H1 (cell line): ENCODE data around the gene KCNMB2. TPM values are rescaled to one million over a fixed set of nuclear protein-coding genes. Genes with fewer than 3 reads are reported as not detected.

ENCODE experiments used
- CTCF ChIA-PET: fragments of 300-600 bp; sonication (Branson Sonifier 250); formaldehyde crosslinking; loops from one replicate; lab custom pipeline; 2021; ENCODE audit not compliant: partially characterized antibody; lab: Charles Lee
- POLR2A ChIA-PET: fragments of 300-600 bp; sonication (Branson Sonifier 250); formaldehyde crosslinking; loops from one replicate; lab custom pipeline; 2021; ENCODE audit warnings: inconsistent platforms; ENCODE audit not compliant: partially characterized antibody; lab: Charles Lee
- DNase-seq, 2 experiments: peaks; one replicate each; pipeline versions ENCODE4 v3.0.0 to v3.0.0-alpha.2; 2010 to 2022; ENCODE audit warnings: low spot score in 2 of 2, low read depth in 1 of 2, mixed read lengths in 1 of 2
- FAIRE-seq: peaks from 2 replicates; lab custom pipeline; 2011; peaks lifted over from hg19 to GRCh38; lab: Jason Lieb, UNC
- H2AFZ ChIP-seq: 2 replicates; pipeline ENCODE4 v1.8.1; 2012; ENCODE audit warnings: low read length, inconsistent platforms
- H2AK5ac ChIP-seq: 2 replicates; pipeline ENCODE4 v1.6.1; 2013; ENCODE audit warnings: low read depth, low read length
- H2BK120ac ChIP-seq: replicated peaks from 2 replicates; pipeline ENCODE3; 2013; ENCODE audit warnings: low read depth, low read length, inconsistent platforms
- H2BK12ac ChIP-seq: 2 replicates; pipeline ENCODE4 v1.6.1; 2013; ENCODE audit warnings: low read depth, low read length
- H2BK15ac ChIP-seq: 2 replicates; pipeline ENCODE4 v1.6.1; 2013; ENCODE audit warnings: low read length
- H2BK20ac ChIP-seq: 2 replicates; pipeline ENCODE4 v1.6.1; 2013; ENCODE audit warnings: low read length
- H2BK5ac ChIP-seq: 2 replicates; pipeline ENCODE4 v1.6.1; 2013; ENCODE audit warnings: low read depth, low read length
- H3K14ac ChIP-seq: 2 replicates; pipeline ENCODE4 v1.6.1; 2013; ENCODE audit warnings: inconsistent platforms; ENCODE audit not compliant: insufficient read length
- H3K18ac ChIP-seq: 2 replicates; pipeline ENCODE4 v1.6.1; 2013; ENCODE audit warnings: low read length; ENCODE audit errors: extremely low read depth
- H3K23ac ChIP-seq: 2 replicates; pipeline ENCODE4 v1.6.1; 2013; ENCODE audit warnings: inconsistent platforms; ENCODE audit not compliant: insufficient read length
- H3K23me2 ChIP-seq: 2 replicates; pipeline ENCODE4 v1.6.1; 2013; ENCODE audit warnings: low read depth, low read length
- H3K27ac ChIP-seq: 2 replicates; pipeline ENCODE4 v1.6.1; 2011; ENCODE audit warnings: low read depth, low read length, inconsistent platforms
- H3K27me3 ChIP-seq, 4 experiments: replicated peaks in 1 of 4; 1 replicate in 1 of 4; 2 replicates in 3 of 4; pipeline versions ENCODE4 v1.6.1 to v1.8.1; 2011 to 2013; ENCODE audit warnings: low read length in 3 of 4, mild to moderate bottlenecking in 3 of 4, inconsistent platforms in 2 of 4, mixed read lengths in 2 of 4, moderate library complexity in 1 of 4; ENCODE audit not compliant: control insufficient read depth in 3 of 4, insufficient read depth in 3 of 4; ENCODE audit errors: extremely low read depth in 1 of 4
- H3K36me3 ChIP-seq, 4 experiments: 2 replicates each; pipeline versions ENCODE4 v1.6.1 to v1.8.1; 2011 to 2013; ENCODE audit warnings: mild to moderate bottlenecking in 4 of 4, low read length in 3 of 4, moderate library complexity in 2 of 4, control low read depth in 1 of 4, inconsistent platforms in 1 of 4; ENCODE audit not compliant: insufficient read depth in 4 of 4, control insufficient read depth in 2 of 4
- H3K4ac ChIP-seq: replicated peaks from 2 replicates; pipeline ENCODE3; 2013; ENCODE audit warnings: low read length, low read depth, mixed read lengths, inconsistent platforms; ENCODE audit not compliant: insufficient read length
- H3K4me1 ChIP-seq, 4 experiments: replicated peaks in 1 of 4; 1 replicate in 1 of 4; 2 replicates in 3 of 4; pipeline versions ENCODE4 v1.6.1 to v1.8.1; 2011 to 2013; ENCODE audit warnings: low read length in 3 of 4, inconsistent platforms in 2 of 4, mixed read lengths in 1 of 4; ENCODE audit not compliant: insufficient read depth in 4 of 4, control insufficient read depth in 3 of 4
- H3K4me2 ChIP-seq, 2 experiments: 2 replicates each; pipeline versions ENCODE4 v1.6.1 to v1.8.1; 2011 to 2013; ENCODE audit warnings: low read depth in 2 of 2, low read length in 2 of 2, control low read depth in 1 of 2, inconsistent platforms in 1 of 2, mild to moderate bottlenecking in 1 of 2; ENCODE audit not compliant: insufficient read depth in 1 of 2
- H3K4me3 ChIP-seq, 4 experiments: fragments of 200-600, 300-600 bp in 1 of 4; sonication (generic), shearing (Covaris generic), sonication (Bioruptor Twin) in 1 of 4; 2 replicates each; pipeline versions ENCODE4 v1.5.1 to v1.8.1; 2011 to 2016; ENCODE audit warnings: low read length in 4 of 4, low read depth in 3 of 4, control low read depth in 2 of 4, inconsistent platforms in 2 of 4, mild to moderate bottlenecking in 2 of 4, mixed read lengths in 1 of 4, moderate library complexity in 1 of 4; ENCODE audit not compliant: insufficient read depth in 2 of 4; ENCODE audit errors: extremely low read depth in 1 of 4
- H3K56ac ChIP-seq: replicated peaks from 2 replicates; pipeline ENCODE3; 2013; ENCODE audit warnings: low read depth, mild to moderate bottlenecking, mixed read lengths, low read length, inconsistent platforms; ENCODE audit not compliant: insufficient read length
- H3K79me1 ChIP-seq: 2 replicates; pipeline ENCODE4 v1.6.1; 2013; ENCODE audit warnings: low read depth, low read length, control low read depth
- H3K79me2 ChIP-seq, 2 experiments: 2 replicates each; pipeline versions ENCODE4 v1.6.1 to v1.8.1; 2012 to 2013; ENCODE audit warnings: low read length in 2 of 2, mild to moderate bottlenecking in 2 of 2, inconsistent platforms in 1 of 2; ENCODE audit not compliant: insufficient read depth in 2 of 2, control insufficient read depth in 1 of 2
- H3K9ac ChIP-seq, 4 experiments: replicated peaks in 1 of 4; 1 replicate in 1 of 4; 2 replicates in 3 of 4; pipeline versions ENCODE4 v1.6.1 to v1.8.1; 2011 to 2013; ENCODE audit warnings: low read depth in 3 of 4, low read length in 3 of 4, control low read depth in 2 of 4, mild to moderate bottlenecking in 2 of 4, moderate library complexity in 2 of 4, inconsistent platforms in 1 of 4; ENCODE audit errors: extremely low read depth in 1 of 4
- H3K9me3 ChIP-seq, 2 experiments: 2 replicates each; pipeline versions ENCODE4 v1.6.1 to v1.8.1; 2012 to 2013; ENCODE audit warnings: mild to moderate bottlenecking in 2 of 2, moderate library complexity in 2 of 2, control low read depth in 1 of 2, inconsistent platforms in 1 of 2, low read depth in 1 of 2, low read length in 1 of 2, mixed read lengths in 1 of 2; ENCODE audit not compliant: insufficient read depth in 2 of 2
- H4K20me1 ChIP-seq, 2 experiments: replicated peaks in 1 of 2; 2 replicates each; pipeline versions ENCODE3 to v1.8.1; 2011 to 2013; ENCODE audit warnings: inconsistent platforms in 2 of 2, low read length in 2 of 2, mild to moderate bottlenecking in 1 of 2; ENCODE audit not compliant: insufficient read depth in 2 of 2, control insufficient read depth in 1 of 2
- H4K5ac ChIP-seq: 2 replicates; pipeline ENCODE4 v1.6.1; 2013; ENCODE audit warnings: low read length, low read depth, mixed read lengths, inconsistent platforms; ENCODE audit not compliant: insufficient read length
- H4K8ac ChIP-seq: 2 replicates; pipeline ENCODE4 v1.8.0; 2013; ENCODE audit warnings: mild to moderate bottlenecking, moderate library complexity, low read length, inconsistent platforms; ENCODE audit not compliant: insufficient read depth; ENCODE audit errors: extremely low read depth
- H4K91ac ChIP-seq: replicated peaks from 2 replicates; pipeline ENCODE3; 2013; ENCODE audit warnings: low read length, mixed read lengths, inconsistent platforms; ENCODE audit not compliant: insufficient read length
- BCL11A ChIP-seq, 2 experiments: IDR thresholded peaks; one replicate each; pipeline ENCODE4 v1.6.1; 2011; ENCODE audit warnings: low read depth in 2 of 2, low read length in 2 of 2, mild to moderate bottlenecking in 2 of 2
- CBX8 ChIP-seq: fragments of 300-800, 300-1000 bp; sonication (generic); IDR thresholded peaks from 2 replicates; pipeline ENCODE4 v1.7.1; 2016; ENCODE audit warnings: low read depth, low read length, borderline replicate concordance
- CEBPB ChIP-seq: IDR thresholded peaks from 2 replicates; pipeline ENCODE4 v1.6.1; 2012; ENCODE audit warnings: low read depth, low read length
- CTCF ChIP-seq, 3 experiments: IDR thresholded peaks; 1 replicate in 2 of 3; 2 replicates in 1 of 3; pipeline versions ENCODE4 v1.5.1 to v1.6.1; 2011; ENCODE audit warnings: low read length in 3 of 3, mild to moderate bottlenecking in 3 of 3, inconsistent platforms in 2 of 3, low read depth in 1 of 3, moderate library complexity in 1 of 3; ENCODE audit not compliant: insufficient read depth in 1 of 3; ENCODE audit errors: control extremely low read depth in 1 of 3
- E2F6 ChIP-seq: IDR thresholded peaks from 2 replicates; pipeline ENCODE4 v1.6.1; 2012; ENCODE audit warnings: inconsistent platforms
- FOSL1 ChIP-seq: IDR thresholded peaks from 2 replicates; pipeline ENCODE4 v1.6.1; 2011; ENCODE audit warnings: mild to moderate bottlenecking, low read depth, low read length, moderate library complexity; ENCODE audit not compliant: insufficient read depth
- NANOG ChIP-seq: IDR thresholded peaks from 2 replicates; pipeline ENCODE4 v1.6.1; 2011; ENCODE audit warnings: low read length, low read depth, mild to moderate bottlenecking, inconsistent platforms; ENCODE audit not compliant: insufficient read depth, poor library complexity, severe bottlenecking
- SIX5 ChIP-seq: IDR thresholded peaks from 2 replicates; pipeline ENCODE4 v1.6.1; 2011; ENCODE audit warnings: mild to moderate bottlenecking, low read depth, low read length
- USF2 ChIP-seq: IDR thresholded peaks from 2 replicates; pipeline ENCODE4 v1.6.1; 2011; ENCODE audit warnings: low read length, improper control_type of control experiment
- WGBS, 2 experiments: shearing (Covaris generic) in 1 of 2; methylation state at CpG; one replicate each; pipeline versions ENCODE4 v1.1.6 to v1.1.7; 2013 to 2015; ENCODE audit warnings: low lambda C conversion rate in 2 of 2, mixed read lengths in 2 of 2, inconsistent platforms in 1 of 2, low coverage in 1 of 2, missing lambda C conversion rate in 1 of 2; ENCODE audit not compliant: insufficient replicate concordance in 2 of 2, insufficient coverage in 1 of 2, insufficient read length in 1 of 2; ENCODE audit errors: extremely low coverage in 1 of 2, missing lambda C conversion rate in 1 of 2; 5-methylcytosine and 5-hydroxymethylcytosine counted together
- polyA plus RNA-seq, 7 experiments: library from polyadenylated mRNA; depleted of rRNA in 3 of 7; stranded (reverse) in 5 of 7; unstranded in 2 of 7; fragments of >200 nt in 5 of 7; fragments of 200-250 nt in 2 of 7; gene quantifications; 1 replicate in 5 of 7; 2 replicates in 1 of 7; 4 replicates in 1 of 7; pipeline versions ENCODE4 v1.2.1 to v1.2.3, GENCODE V29; 2011 to 2013; ENCODE audit warnings: missing spikeins in 2 of 7, mixed read lengths in 2 of 7
- total RNA-seq: library from RNA; stranded (reverse); fragmentation: NEBNext Ultra II Directional; extraction: Animal tissue kit (Norgen Biotek cat#: 25700); gene quantifications from 2 replicates; pipeline ENCODE4 v1.2.1, GENCODE V29; 2021

Gene KCNMB2
- total and polyA plus RNA-seq, 2 of the 8 experiments (the other 6 are each of a cell fraction or from before 2014, with no cell fraction given) = not detected

- no peak overlapping the region for H4K5ac ChIP-seq
- CTCF ChIA-PET = no interaction called here
- no peak overlapping the region for H4K8ac ChIP-seq
- H3K27ac ChIP-seq = no peak overlapping the region
- H4K20me1 ChIP-seq = no peaks in the 10 kb centered on the region
- DNase-seq = no peak
- H3K4me2 ChIP-seq = no peak overlapping the region
- H3K79me1 ChIP-seq = no peaks in the 10 kb centered on the region
- H2BK120ac ChIP-seq = no peak overlapping the region
- no peaks in the 10 kb centered on the region for H3K79me2 ChIP-seq
- no peak overlapping the region for H3K56ac ChIP-seq
- H3K23me2 ChIP-seq = no peaks in the 10 kb centered on the region
- POLR2A ChIA-PET = interaction anchor here (1.5 kb wide), 1 partner anchor 10 kb away, joined by 4 read pairs; no protein-coding TSS in a partner anchor
- no peaks in the 10 kb centered on the region for H3K9me3 ChIP-seq
- no peak overlapping the region for H2AK5ac ChIP-seq
- H2BK5ac ChIP-seq = no peak overlapping the region
- no peaks in the 10 kb centered on the region for H3K36me3 ChIP-seq
- no peak overlapping the region for H2AFZ ChIP-seq
- no peak for FAIRE-seq
- no peak overlapping the region for H2BK12ac ChIP-seq
- no peak overlapping the region for H3K9ac ChIP-seq
- H2BK20ac ChIP-seq = no peak overlapping the region
- H3K27me3 ChIP-seq = no peaks in the 10 kb centered on the region
- H3K18ac ChIP-seq = no peak overlapping the region
- H3K4me3 ChIP-seq = no peak overlapping the region
- no peak overlapping the region for H4K91ac ChIP-seq
- WGBS, 2 experiments = 78% methylated on average over 2 of the region's 2 CpGs; no CpG with 5 or more reads in 1 of the 2 experiments
- no peak overlapping the region for H2BK15ac ChIP-seq
- no peak overlapping the region for H3K4ac ChIP-seq
- H3K23ac ChIP-seq = no peak overlapping the region
- no peaks in the 10 kb centered on the region for H3K4me1 ChIP-seq
- no peak overlapping the region for H3K14ac ChIP-seq
- TF ChIP-seq NANOG (no peak), CTCF (IDR thresholded peaks at IDR 0.05; ENCODE audit: control extremely low read depth in 1 of 3, insufficient read depth in 1 of 3, low read depth in 1 of 3, low read length in 3 of 3) (no peak), SIX5 (no peak), BCL11A (IDR thresholded peaks at IDR 0.05; ENCODE audit: low read depth in 2 of 2, low read length in 2 of 2) (no peak), CEBPB (no peak), FOSL1 (no peak), CBX8 (no peak), E2F6 (no peak), USF2 (no peak)
These were observed 332.4 kb downstream of the KCNMB2 start for GRCh38 chr3:178868681-178869080.
